K562 (cell line): Measurements from ENCODE around the gene YBEY. TPM values are rescaled to one million over a fixed set of nuclear protein-coding genes. Genes with fewer than 3 reads are reported as not detected.
A peak's percentile ranks its signal among the peaks of the same experiment; 100 is the strongest.

ENCODE experiments used
- ATAC-seq: fragments of 200-7000 bp; cut with Tn5 transposase; 3 replicates; pipeline ENCODE4 v1.9.1; 2020; ENCODE audit warnings: moderate library complexity
- BruUV-seq: library from RNA; stranded (reverse); fragments of 400-500 nt; replicated peaks from 2 replicates; lab custom pipeline; 2021; lab: Mats Ljungman, UMichigan
- CTCF ChIA-PET: fragments of 300-600 bp; formaldehyde crosslinking; extraction: SDS; loops from one replicate; lab custom pipeline; 2021; ENCODE audit warnings: low intra/inter-chr PET ratio; lab: Yijun Ruan, JAX
- POLR2A ChIA-PET: fragments of 300-600, 350-650 bp; sonication (Branson Sonifier 250); formaldehyde crosslinking; extraction: SDS; loops from one replicate; lab custom pipeline; 2021; ENCODE audit warnings: antibody characterized with exemption, inconsistent platforms; lab: Yijun Ruan, JAX
- DNase-seq, 4 experiments: peaks; one replicate each; pipeline versions ENCODE4 v3.0.0 to v3.0.0-alpha.2; 2011 to 2018; ENCODE audit warnings: low spot score in 3 of 4, mixed read lengths in 3 of 4; ENCODE audit errors: extremely low read depth in 1 of 4
- FAIRE-seq: peaks from 2 replicates; lab custom pipeline; 2011; peaks lifted over from hg19 to GRCh38; lab: Jason Lieb, UNC
- H2AFZ ChIP-seq: 2 replicates; pipeline ENCODE4 v1.6.0; 2011; ENCODE audit warnings: low read depth, low read length, control low read depth, inconsistent platforms
- H3K27ac ChIP-seq: fragments of 200-600 bp; 3 replicates; pipeline ENCODE4 v1.8.0; 2011; ENCODE audit warnings: low read depth, mild to moderate bottlenecking, control low read depth, inconsistent platforms, low read length, moderate library complexity, mixed read lengths; ENCODE audit errors: extremely low read depth
- H3K27me3 ChIP-seq, 2 experiments: fragments of 300-600 bp in 1 of 2; 2 replicates in 1 of 2; 3 replicates in 1 of 2; pipeline versions ENCODE4 v1.6.0 to v1.8.0; 2011; ENCODE audit warnings: inconsistent platforms in 2 of 2, low read length in 2 of 2, mild to moderate bottlenecking in 1 of 2, mixed read lengths in 1 of 2, moderate library complexity in 1 of 2; ENCODE audit not compliant: control insufficient read depth in 2 of 2, insufficient read depth in 2 of 2
- H3K36me3 ChIP-seq: fragments of 300-600 bp; 3 replicates; pipeline ENCODE4 v1.8.0; 2011; ENCODE audit warnings: mild to moderate bottlenecking, low read length, inconsistent platforms; ENCODE audit not compliant: control insufficient read depth, insufficient read depth
- H3K4me1 ChIP-seq, 2 experiments: fragments of 200-600 bp in 1 of 2; replicated peaks in 1 of 2; 2 replicates in 1 of 2; 3 replicates in 1 of 2; pipeline versions ENCODE4 v1.5.1 to v1.8.0; 2011; ENCODE audit warnings: inconsistent platforms in 2 of 2, low read length in 2 of 2, mild to moderate bottlenecking in 1 of 2, mixed read lengths in 1 of 2, moderate library complexity in 1 of 2; ENCODE audit not compliant: control insufficient read depth in 2 of 2, insufficient read depth in 2 of 2
- H3K4me2 ChIP-seq: 2 replicates; pipeline ENCODE4 v1.6.1; 2011; ENCODE audit warnings: low read length, control low read depth, inconsistent platforms, mixed read lengths; ENCODE audit not compliant: insufficient read depth
- H3K4me3 ChIP-seq: fragments of 200-600 bp; sonication (generic), shearing (Covaris generic); 2 replicates; pipeline ENCODE4 v1.5.1; 2016; ENCODE audit warnings: control low read depth, inconsistent platforms
- H3K79me2 ChIP-seq: fragments of 200-600 bp; 3 replicates; pipeline ENCODE4 v1.8.0; 2011; ENCODE audit warnings: low read length, inconsistent platforms; ENCODE audit not compliant: control insufficient read depth, insufficient read depth
- H3K9ac ChIP-seq, 2 experiments: 2 replicates each; pipeline versions ENCODE4 v1.6.0 to v1.6.1; 2011; ENCODE audit warnings: low read depth in 2 of 2, low read length in 2 of 2, control low read depth in 1 of 2, inconsistent platforms in 1 of 2, mild to moderate bottlenecking in 1 of 2, mixed read lengths in 1 of 2; ENCODE audit not compliant: insufficient read depth in 1 of 2
- H3K9me1 ChIP-seq: one replicate; pipeline ENCODE4 v1.6.0; 2011; ENCODE audit warnings: inconsistent platforms, mild to moderate bottlenecking, low read length, moderate library complexity; ENCODE audit not compliant: control insufficient read depth, insufficient read depth
- H3K9me3 ChIP-seq: replicated peaks from 2 replicates; pipeline ENCODE4 v1.5.1; 2011; ENCODE audit warnings: low read depth, low read length, inconsistent platforms; ENCODE audit not compliant: control insufficient read depth, insufficient read depth
- H4K20me1 ChIP-seq: replicated peaks from 2 replicates; pipeline ENCODE4 v1.6.1; 2011; ENCODE audit warnings: low read length, inconsistent platforms, mixed read lengths; ENCODE audit not compliant: control insufficient read depth, insufficient read depth
- NCOR1 ChIP-seq: fragments of 450-650 bp; IDR thresholded peaks from 2 replicates; pipeline ENCODE4 v1.6.1; 2016; ENCODE audit warnings: mild to moderate bottlenecking, moderate library complexity
- PHF21A ChIP-seq: fragments of 450-650 bp; IDR thresholded peaks from 2 replicates; pipeline ENCODE4 v1.6.1; 2017; ENCODE audit warnings: low read depth, borderline replicate concordance
- RFX5 ChIP-seq: IDR thresholded peaks from 2 replicates; pipeline ENCODE4 v1.6.1; 2011; ENCODE audit warnings: low read depth, mild to moderate bottlenecking, improper control_type of control experiment, low read length
- TCF7 ChIP-seq: sonication (generic); IDR thresholded peaks from 2 replicates; pipeline ENCODE4 v1.6.1; 2016; ENCODE audit warnings: antibody characterized with exemption, borderline replicate concordance
- ZNF75A ChIP-seq: fragments of 450-650 bp; formaldehyde crosslinking; IDR thresholded peaks from 2 replicates; pipeline ENCODE4 v1.4.0; 2020; ENCODE audit warnings: mild to moderate bottlenecking
- WGBS: fragments of 100-300 bp; shearing (Covaris generic); methylation state at CpG from one replicate; pipeline ENCODE4 v1.1.6; 2016; ENCODE audit warnings: low coverage, mixed read lengths; ENCODE audit not compliant: insufficient coverage; ENCODE audit errors: missing lambda C conversion rate; 5-methylcytosine and 5-hydroxymethylcytosine counted together
- in situ Hi-C: fragments of 300-500 bp; cut with MboI; formaldehyde crosslinking; loops from 4 replicates; pipeline ENCODE4 v1.15.0; 2018; ENCODE audit warnings: inconsistent platforms, mixed read lengths
- intact Hi-C: fragments of 100-400 bp; cut with micrococcal nuclease; formaldehyde crosslinking; loops from 2 replicates; pipeline ENCODE4 v1.14.2; 2022
- polyA plus RNA-seq, 8 experiments: library from polyadenylated mRNA; depleted of rRNA in 4 of 8; stranded (reverse) in 5 of 8; unstranded in 3 of 8; fragments of >200 nt; fragmentation: Nextera tagmentation in 2 of 8; fragmentation: Illumina TruSeq in 1 of 8; extraction: Ambion mirVana in 2 of 8; extraction: Trizol in 1 of 8; gene quantifications; 2 replicates each; pipeline versions ENCODE4 v1.2.1 to v1.2.3, GENCODE V29; 2011 to 2014; ENCODE audit warnings: inconsistent platforms in 1 of 8, missing spikeins in 1 of 8
- total RNA-seq, 7 experiments: library from RNA; depleted of rRNA in 6 of 7; stranded (reverse); fragments of >200 nt in 6 of 7; fragmentation: Illumina TruSeq in 2 of 7; extraction: Trizol in 2 of 7; gene quantifications; 2 replicates each; pipeline versions ENCODE4 v1.2.1 to v1.2.3, GENCODE V29; 2011 to 2021; ENCODE audit warnings: low replicate concordance in 1 of 7
- TF ChIP-seq, protein P1 (sequence below), 2 experiments: fragments of 450-650 bp in 1 of 2; sonication (generic) in 1 of 2; formaldehyde crosslinking in 1 of 2; IDR thresholded peaks; 2 replicates each; pipeline versions ENCODE4 v1.7.1 to v1.9.0; 2016 to 2022; ENCODE audit warnings: inconsistent platforms in 1 of 2, mild to moderate bottlenecking in 1 of 2, missing genetic modification reagents in 1 of 2
- TF ChIP-seq, protein P2 (sequence below): fragments of 250-450 bp; sonication (Bioruptor Pico); IDR thresholded peaks from 2 replicates; pipeline ENCODE4 v1.5.0; 2021; ENCODE audit warnings: mild to moderate bottlenecking, borderline replicate concordance
- TF ChIP-seq, protein P3 (sequence below): sonication (generic); formaldehyde crosslinking; IDR thresholded peaks from 2 replicates; pipeline ENCODE4 v1.8.1; 2022; ENCODE audit warnings: missing genetic modification reagents

The YBEY gene
- total and polyA plus RNA-seq, 9 of the 15 experiments (the other 6 are each of a cell fraction or from before 2014, with no cell fraction given): 6.4 to 28.0 (median 12.4) TPM

DNA sequence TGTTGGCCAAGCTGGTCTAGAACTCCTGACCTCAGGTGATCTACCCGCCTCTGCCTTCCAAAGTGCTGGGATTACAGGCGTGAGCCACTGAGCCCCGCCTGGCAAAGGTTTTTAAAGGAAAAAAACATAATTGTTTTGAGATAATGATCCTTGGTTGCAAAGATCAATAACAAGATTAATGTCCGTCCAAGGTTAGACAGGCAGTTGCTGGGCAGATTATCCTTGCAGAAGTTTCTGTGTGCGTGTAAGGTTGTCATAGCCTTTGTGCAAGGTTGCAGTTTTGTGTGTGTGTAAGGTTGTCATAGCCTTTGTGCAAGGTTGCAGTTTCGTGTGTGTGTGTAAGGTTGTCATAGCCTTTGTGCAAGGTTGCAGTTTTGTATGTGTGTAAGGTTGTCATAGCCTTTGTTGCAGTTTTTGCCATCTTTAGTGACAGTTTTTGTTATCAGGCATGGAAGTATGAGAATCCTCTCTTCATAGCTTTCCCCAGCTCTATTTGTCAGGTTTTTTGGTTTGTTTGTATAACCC lies 3.6 kb downstream of the YBEY start:
- Histone ChIP-seq H3K9ac (no peak overlapping the region), H3K9me1 (no peaks in the 10 kb centered on the region), H2AFZ (no peak overlapping the region), H3K27me3 (no peaks in the 10 kb centered on the region), H3K9me3 (peaks cover 4% of the 10 kb centered on the region; the same call in 1 of the 2 replicates), H3K27ac (no peak overlapping the region), H3K4me1 (peaks cover 8 to 13% of the 10 kb centered on the region in 2 experiments; a peak in 4 of 5 replicates), H3K36me3 (peaks cover 21% of the 10 kb centered on the region), H3K4me3 (no peak overlapping the region), H3K79me2 (peaks cover 26% of the 10 kb centered on the region), H4K20me1 (0 out of 2 replicates have a peak, but pooled peaks cover 2% of the 10 kb centered on the region), H3K4me2 (no peak overlapping the region)
- FAIRE-seq (no peak), ATAC-seq (no peak), DNase-seq (no peak)
- POLR2A ChIA-PET: interaction anchor here (0.6 kb wide), 1 partner anchor 59 kb away, joined by 4 read pairs; no protein-coding TSS in a partner anchor
- CTCF ChIA-PET: no interaction called here
- no TSS peak for BruUV-seq
- intact Hi-C loops: loop anchor here (5.0 to 10.0 kb wide), 2 partner anchors 145 to 168 kb away; partner anchors contain the start of gene DIP2A
- in situ Hi-C loops: no loop called here
- WGBS: 57% methylated on average over 6 of the region's 6 CpGs
- TF ChIP-seq, protein P1, sequence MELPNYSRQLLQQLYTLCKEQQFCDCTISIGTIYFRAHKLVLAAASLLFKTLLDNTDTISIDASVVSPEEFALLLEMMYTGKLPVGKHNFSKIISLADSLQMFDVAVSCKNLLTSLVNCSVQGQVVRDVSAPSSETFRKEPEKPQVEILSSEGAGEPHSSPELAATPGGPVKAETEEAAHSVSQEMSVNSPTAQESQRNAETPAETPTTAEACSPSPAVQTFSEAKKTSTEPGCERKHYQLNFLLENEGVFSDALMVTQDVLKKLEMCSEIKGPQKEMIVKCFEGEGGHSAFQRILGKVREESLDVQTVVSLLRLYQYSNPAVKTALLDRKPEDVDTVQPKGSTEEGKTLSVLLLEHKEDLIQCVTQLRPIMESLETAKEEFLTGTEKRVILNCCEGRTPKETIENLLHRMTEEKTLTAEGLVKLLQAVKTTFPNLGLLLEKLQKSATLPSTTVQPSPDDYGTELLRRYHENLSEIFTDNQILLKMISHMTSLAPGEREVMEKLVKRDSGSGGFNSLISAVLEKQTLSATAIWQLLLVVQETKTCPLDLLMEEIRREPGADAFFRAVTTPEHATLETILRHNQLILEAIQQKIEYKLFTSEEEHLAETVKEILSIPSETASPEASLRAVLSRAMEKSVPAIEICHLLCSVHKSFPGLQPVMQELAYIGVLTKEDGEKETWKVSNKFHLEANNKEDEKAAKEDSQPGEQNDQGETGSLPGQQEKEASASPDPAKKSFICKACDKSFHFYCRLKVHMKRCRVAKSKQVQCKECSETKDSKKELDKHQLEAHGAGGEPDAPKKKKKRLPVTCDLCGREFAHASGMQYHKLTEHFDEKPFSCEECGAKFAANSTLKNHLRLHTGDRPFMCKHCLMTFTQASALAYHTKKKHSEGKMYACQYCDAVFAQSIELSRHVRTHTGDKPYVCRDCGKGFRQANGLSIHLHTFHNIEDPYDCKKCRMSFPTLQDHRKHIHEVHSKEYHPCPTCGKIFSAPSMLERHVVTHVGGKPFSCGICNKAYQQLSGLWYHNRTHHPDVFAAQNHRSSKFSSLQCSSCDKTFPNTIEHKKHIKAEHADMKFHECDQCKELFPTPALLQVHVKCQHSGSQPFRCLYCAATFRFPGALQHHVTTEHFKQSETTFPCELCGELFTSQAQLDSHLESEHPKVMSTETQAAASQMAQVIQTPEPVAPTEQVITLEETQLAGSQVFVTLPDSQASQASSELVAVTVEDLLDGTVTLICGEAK (IDR thresholded peaks at IDR 0.05): no peak
- TF ChIP-seq, protein P1 (CRISPR knock-in tag; IDR thresholded peaks at IDR 0.05): no peak
- peak; percentile 41; the same call in 1 of the 2 replicates for TF ChIP-seq RFX5
- TF ChIP-seq TCF7: no peak
- TF ChIP-seq, protein P2, sequence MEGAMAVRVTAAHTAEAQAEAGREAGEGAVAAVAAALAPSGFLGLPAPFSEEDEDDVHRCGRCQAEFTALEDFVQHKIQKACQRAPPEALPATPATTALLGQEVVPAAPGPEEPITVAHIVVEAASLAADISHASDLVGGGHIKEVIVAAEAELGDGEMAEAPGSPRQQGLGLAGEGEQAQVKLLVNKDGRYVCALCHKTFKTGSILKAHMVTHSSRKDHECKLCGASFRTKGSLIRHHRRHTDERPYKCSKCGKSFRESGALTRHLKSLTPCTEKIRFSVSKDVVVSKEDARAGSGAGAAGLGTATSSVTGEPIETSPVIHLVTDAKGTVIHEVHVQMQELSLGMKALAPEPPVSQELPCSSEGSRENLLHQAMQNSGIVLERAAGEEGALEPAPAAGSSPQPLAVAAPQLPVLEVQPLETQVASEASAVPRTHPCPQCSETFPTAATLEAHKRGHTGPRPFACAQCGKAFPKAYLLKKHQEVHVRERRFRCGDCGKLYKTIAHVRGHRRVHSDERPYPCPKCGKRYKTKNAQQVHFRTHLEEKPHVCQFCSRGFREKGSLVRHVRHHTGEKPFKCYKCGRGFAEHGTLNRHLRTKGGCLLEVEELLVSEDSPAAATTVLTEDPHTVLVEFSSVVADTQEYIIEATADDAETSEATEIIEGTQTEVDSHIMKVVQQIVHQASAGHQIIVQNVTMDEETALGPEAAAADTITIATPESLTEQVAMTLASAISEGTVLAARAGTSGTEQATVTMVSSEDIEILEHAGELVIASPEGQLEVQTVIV (CRISPR knock-in tag): no peak
- TF ChIP-seq ZNF75A (CRISPR knock-in tag): no peak
- TF ChIP-seq PHF21A: no peak
- no peak for TF ChIP-seq NCOR1
- TF ChIP-seq, protein P3, sequence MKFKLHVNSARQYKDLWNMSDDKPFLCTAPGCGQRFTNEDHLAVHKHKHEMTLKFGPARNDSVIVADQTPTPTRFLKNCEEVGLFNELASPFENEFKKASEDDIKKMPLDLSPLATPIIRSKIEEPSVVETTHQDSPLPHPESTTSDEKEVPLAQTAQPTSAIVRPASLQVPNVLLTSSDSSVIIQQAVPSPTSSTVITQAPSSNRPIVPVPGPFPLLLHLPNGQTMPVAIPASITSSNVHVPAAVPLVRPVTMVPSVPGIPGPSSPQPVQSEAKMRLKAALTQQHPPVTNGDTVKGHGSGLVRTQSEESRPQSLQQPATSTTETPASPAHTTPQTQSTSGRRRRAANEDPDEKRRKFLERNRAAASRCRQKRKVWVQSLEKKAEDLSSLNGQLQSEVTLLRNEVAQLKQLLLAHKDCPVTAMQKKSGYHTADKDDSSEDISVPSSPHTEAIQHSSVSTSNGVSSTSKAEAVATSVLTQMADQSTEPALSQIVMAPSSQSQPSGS (CRISPR knock-in tag): no peak
